Measurements from ENCODE around the gene KLK8.

- TF ChIP-seq ZNF274 (IDR thresholded peaks at IDR 0.05; ENCODE audit: low read depth, low read length) (no peak), YY1 (IDR thresholded peaks at IDR 0.05; ENCODE audit: insufficient read depth, insufficient read length) (no peak)
Measured at GRCh38 chr19:51036519-51036918, 35.1 kb upstream of the KLK8 start.
